ENCODE data around the gene NFYA. TPM values are rescaled to one million over a fixed set of nuclear protein-coding genes. Genes with fewer than 3 reads are reported as not detected.

The NFYA gene
- total and polyA plus RNA-seq, 9 of the 15 experiments (the other 6 are each of a cell fraction or from before 2014, with no cell fraction given), result 7.3 to 37.1 (median 21.8) TPM

- peak overlapping the region; percentile 96 to 97 for H3K9ac ChIP-seq (ENCODE audit: insufficient read depth in 1 of 2, low read depth in 2 of 2, low read length in 2 of 2)
- FAIRE-seq (peak; percentile 85), DNase-seq (ENCODE audit: extremely low read depth in 1 of 4, low spot score in 3 of 4) (peak in 1 of 4 experiments; percentile 55), ATAC-seq (no peak)
- H3K9me1 ChIP-seq (ENCODE audit: control insufficient read depth, insufficient read depth, low read length), result no peaks in the 10 kb centered on the region
- BruUV-seq (replicated peaks), result TSS peak; percentile 81
- in situ Hi-C loops (cut with MboI) (no loop called here), intact Hi-C loops (cut with micrococcal nuclease) (loop anchor here (5.0 kb wide), 2 partner anchors 77 to 243 kb away; no protein-coding TSS in a partner anchor)
- H3K79me2 ChIP-seq (ENCODE audit: control insufficient read depth, insufficient read depth, low read length), result peaks cover 76% of the 10 kb centered on the region
- no peaks in the 10 kb centered on the region for H4K20me1 ChIP-seq (replicated peaks; ENCODE audit: control insufficient read depth, insufficient read depth, low read length)
- no peaks in the 10 kb centered on the region for H3K27me3 ChIP-seq (ENCODE audit: control insufficient read depth in 2 of 2, insufficient read depth in 2 of 2, low read length in 2 of 2)
- H3K36me3 ChIP-seq (ENCODE audit: control insufficient read depth, insufficient read depth, low read length), result peaks cover 30% of the 10 kb centered on the region
- 1% methylated on average over 11 of the region's 11 CpGs for WGBS (ENCODE audit: insufficient coverage, low coverage, missing lambda C conversion rate)
- peak overlapping the region; percentile 94 for H3K27ac ChIP-seq (ENCODE audit: extremely low read depth, low read depth, low read length)
- POLR2A ChIA-PET, result interaction anchor here (0.8 to 1.5 kb wide), 5 partner anchors 9 to 251 kb away, joined by 3 to 6 read pairs (median 3); no protein-coding TSS in a partner anchor
- CTCF ChIA-PET (ENCODE audit: low intra/inter-chr PET ratio), result no interaction called here
- H2AFZ ChIP-seq (ENCODE audit: low read depth, low read length), result peak overlapping the region; percentile 75
- no peaks in the 10 kb centered on the region for H3K9me3 ChIP-seq (replicated peaks; ENCODE audit: control insufficient read depth, insufficient read depth, low read depth, low read length)
- H3K4me3 ChIP-seq, result peak overlapping the region; percentile 83
- peaks cover 9 to 21% of the 10 kb centered on the region in 2 experiments for H3K4me1 ChIP-seq (replicated peaks in 1 of 2; ENCODE audit: control insufficient read depth in 2 of 2, insufficient read depth in 2 of 2, low read length in 2 of 2)
- peak overlapping the region; percentile 99 for H3K4me2 ChIP-seq (ENCODE audit: insufficient read depth, low read length)
- TF ChIP-seq PRDM10 (IDR thresholded peaks at IDR 0.05; ENCODE audit: partially characterized antibody) (peak; percentile 83), POLR2AphosphoS5 (IDR thresholded peaks at IDR 0.05; ENCODE audit: control insufficient read depth, insufficient read depth, low read depth, low read length) (0 out of 2 replicates have a peak, but pooled peaks have one; percentile 28), ZNF592 (IDR thresholded peaks at IDR 0.05) (peak; percentile 54; the same call in 1 of the 2 replicates), ZBTB11 (CRISPR knock-in tag; IDR thresholded peaks at IDR 0.05) (peak in 1 of 3 experiments; percentile 4; a peak in 1 of 6 replicates), ZC3H11A (IDR thresholded peaks at IDR 0.05; ENCODE audit: low read depth, low read length) (no peak)
Observed at GRCh38 chr6:41073968-41074691, 1.4 kb downstream of the NFYA start.

Data from K562 (cell line).